ENCODE data around the gene YLPM1.

GRCh38 chr14:74794947-74795346 lies 31.8 kb downstream of the YLPM1 start:
- no peak for TF ChIP-seq EZH2 (IDR thresholded peaks at IDR 0.05; ENCODE audit: insufficient read depth, poor library complexity, severe bottlenecking)
- no peak for TF ChIP-seq EZH2phosphoT487 (IDR thresholded peaks at IDR 0.05; ENCODE audit: insufficient read depth, low read depth)

Measured in GM23248 (cell line).